HepG2 (cell line): Measurements from ENCODE around the gene MCFD2. TPM values are rescaled to one million over a fixed set of nuclear protein-coding genes. Genes with fewer than 3 reads are reported as not detected.

Experiments used
- ELF3 ChIP-seq: IDR thresholded peaks from 2 replicates; pipeline ENCODE4 v1.6.1; 2016; ENCODE audit warnings: missing genetic modification reagents, missing compliant biosample characterization
- FUBP1 ChIP-seq: sonication (generic); formaldehyde crosslinking; IDR thresholded peaks from 2 replicates; pipeline ENCODE4 v1.5.1; 2020; ENCODE audit warnings: missing genetic modification reagents, mild to moderate bottlenecking, borderline replicate concordance
- HNRNPUL1 ChIP-seq: fragments of 200-400 bp; formaldehyde crosslinking; IDR thresholded peaks from 2 replicates; pipeline ENCODE4 v1.6.1; 2017; ENCODE audit warnings: low read depth, mild to moderate bottlenecking, low read length, moderate library complexity
- JDP2 ChIP-seq: sonication (generic); formaldehyde crosslinking; IDR thresholded peaks from 2 replicates; pipeline ENCODE4 v1.8.1; 2022; ENCODE audit warnings: missing genetic modification reagents, borderline replicate concordance
- KDM1A ChIP-seq: IDR thresholded peaks from 2 replicates; pipeline ENCODE4 v1.6.1; 2016; ENCODE audit warnings: missing compliant biosample characterization
- MNT ChIP-seq: fragments of 450-650 bp; IDR thresholded peaks from 2 replicates; pipeline ENCODE4 v1.6.1; 2016
- NCOA2 ChIP-seq: sonication (generic); formaldehyde crosslinking; IDR thresholded peaks from 2 replicates; pipeline ENCODE4 v1.8.0; 2022; ENCODE audit warnings: inconsistent platforms
- NR2F1 ChIP-seq, 2 experiments: fragments of 450-650 bp in 1 of 2; formaldehyde crosslinking in 1 of 2; IDR thresholded peaks; 2 replicates each; pipeline versions ENCODE4 v1.5.0 to v1.6.1; 2016 to 2020; ENCODE audit warnings: mild to moderate bottlenecking in 1 of 2, missing compliant biosample characterization in 1 of 2, missing genetic modification reagents in 1 of 2, moderate library complexity in 1 of 2
- PATZ1 ChIP-seq: sonication (generic); formaldehyde crosslinking; IDR thresholded peaks from 2 replicates; pipeline ENCODE4 v1.4.0; 2020; ENCODE audit warnings: missing genetic modification reagents
- PITX1 ChIP-seq: sonication (generic); formaldehyde crosslinking; IDR thresholded peaks from 2 replicates; pipeline ENCODE4 v1.5.1; 2020; ENCODE audit warnings: mild to moderate bottlenecking, missing genetic modification reagents
- PTBP1 ChIP-seq: fragments of 200-400 bp; formaldehyde crosslinking; IDR thresholded peaks from 2 replicates; pipeline ENCODE4 v1.6.1; 2018; ENCODE audit warnings: low read length, low read depth; ENCODE audit not compliant: poor library complexity, severe bottlenecking
- SALL2 ChIP-seq: sonication (generic); formaldehyde crosslinking; IDR thresholded peaks from 2 replicates; pipeline ENCODE4 v1.8.1; 2023; ENCODE audit warnings: mild to moderate bottlenecking, missing genetic modification reagents, inconsistent platforms
- SRF ChIP-seq: IDR thresholded peaks from 2 replicates; pipeline ENCODE4 v1.6.1; 2011; ENCODE audit warnings: mild to moderate bottlenecking, low read depth, low read length, moderate library complexity
- TBX3 ChIP-seq: fragments of 450-650 bp; IDR thresholded peaks from 2 replicates; pipeline ENCODE4 v1.6.1; 2017; ENCODE audit warnings: antibody characterized with exemption, mild to moderate bottlenecking, inconsistent platforms, borderline replicate concordance
- ZBTB44 ChIP-seq: sonication (generic); formaldehyde crosslinking; IDR thresholded peaks from 2 replicates; pipeline ENCODE4 v1.4.0; 2020; ENCODE audit warnings: missing genetic modification reagents
- ZBTB8A ChIP-seq: sonication (generic); formaldehyde crosslinking; IDR thresholded peaks from 2 replicates; pipeline ENCODE4 v1.4.0; 2020; ENCODE audit warnings: mild to moderate bottlenecking, low read depth, missing genetic modification reagents, borderline replicate concordance
- ZNF260 ChIP-seq: sonication (generic); formaldehyde crosslinking; IDR thresholded peaks from 2 replicates; pipeline ENCODE4 v1.4.0; 2020; ENCODE audit warnings: missing genetic modification reagents, low read depth, mild to moderate bottlenecking, borderline replicate concordance
- ZNF557 ChIP-seq: sonication (generic); formaldehyde crosslinking; IDR thresholded peaks from 2 replicates; pipeline ENCODE4 v1.4.0; 2020; ENCODE audit warnings: missing genetic modification reagents
- ZNF563 ChIP-seq: sonication (generic); formaldehyde crosslinking; IDR thresholded peaks from 2 replicates; pipeline ENCODE4 v1.8.0; 2022; ENCODE audit warnings: mild to moderate bottlenecking, moderate library complexity, missing genetic modification reagents
- ZZZ3 ChIP-seq: sonication (generic); formaldehyde crosslinking; IDR thresholded peaks from 2 replicates; pipeline ENCODE4 v1.4.0; 2020; ENCODE audit warnings: missing genetic modification reagents, mild to moderate bottlenecking, borderline replicate concordance
- polyA plus RNA-seq, 8 experiments: library from polyadenylated mRNA; depleted of rRNA in 3 of 8; stranded (reverse) in 7 of 8; unstranded in 1 of 8; fragments of >200 nt; fragmentation: Illumina TruSeq in 4 of 8; extraction: Trizol in 4 of 8; gene quantifications; 2 replicates each; pipeline versions ENCODE4 v1.2.1 to v1.2.3, GENCODE V29; 2011 to 2016; ENCODE audit warnings: low read depth in 4 of 8, missing spikeins in 1 of 8, mixed read lengths in 1 of 8; ENCODE audit not compliant: insufficient read depth in 1 of 8
- total RNA-seq, 5 experiments: library from RNA; depleted of rRNA; stranded (reverse); fragments of >200 nt; fragmentation: Illumina TruSeq; extraction: Trizol; gene quantifications; 2 replicates each; pipeline ENCODE4 v1.2.3, GENCODE V29; 2016; ENCODE audit warnings: low read depth in 1 of 5

MCFD2 gene
- total and polyA plus RNA-seq, 2 of the 13 experiments (the other 11 are each of a cell fraction or from before 2014, with no cell fraction given) = 183 to 232 TPM

GRCh38 chr2:46913471-46914381 is 1.9 kb downstream of the MCFD2 start (continued):
- no peak for TF ChIP-seq ZBTB44 (CRISPR knock-in tag)
- TF ChIP-seq NR2F1 (CRISPR knock-in tag; IDR thresholded peaks at IDR 0.05) = no peak
- TF ChIP-seq PITX1 = peak; percentile 47; the same call in 1 of the 2 replicates
- peak; percentile 23; the same call in 1 of the 2 replicates for TF ChIP-seq PATZ1 (CRISPR knock-in tag)
- TF ChIP-seq TBX3 = no peak
- no peak for TF ChIP-seq MNT
- TF ChIP-seq ZNF563 (CRISPR knock-in tag) = no peak
- peak; percentile 36 for TF ChIP-seq ELF3 (CRISPR knock-in tag)
- TF ChIP-seq NCOA2 (CRISPR knock-in tag) = peak; percentile 53
- no peak for TF ChIP-seq JDP2
- no peak for TF ChIP-seq SRF
- no peak for TF ChIP-seq ZNF557
- TF ChIP-seq ZNF260 = no peak
- no peak; the same call in 1 of the 2 replicates for TF ChIP-seq ZZZ3
- no peak for TF ChIP-seq PTBP1
- no peak for TF ChIP-seq HNRNPUL1
- no peak for TF ChIP-seq SALL2 (CRISPR knock-in tag)
- TF ChIP-seq FUBP1 (CRISPR knock-in tag) = no peak
- TF ChIP-seq ZBTB8A (CRISPR knock-in tag) = no peak
- TF ChIP-seq KDM1A (CRISPR knock-in tag) = peak; percentile 37; the same call in 1 of the 2 replicates
